Thymus (tissue), 11 donors: Measurements from ENCODE around the gene DROSHA. TPM values are rescaled to one million over a fixed set of nuclear protein-coding genes. Genes with fewer than 3 reads are reported as not detected.

Source experiments
- DNase-seq, 9 donors: peaks; one replicate each; pipeline ENCODE4 v3.0.0-alpha.2; 2013; ENCODE audit warnings: low spot score in 9 of 9, low read depth in 6 of 9, missing footprints in 1 of 9
- H3K27ac ChIP-seq, 2 donors: one replicate each; pipeline ENCODE4 v1.5.1; 2013; ENCODE audit warnings: control low read depth in 1 of 2, low read depth in 1 of 2, low read length in 1 of 2, mild to moderate bottlenecking in 1 of 2, moderate library complexity in 1 of 2
- H3K27me3 ChIP-seq, 2 donors: one replicate each; pipeline ENCODE4 v1.5.1; 2013; ENCODE audit warnings: low read length in 1 of 2; ENCODE audit not compliant: control insufficient read depth in 2 of 2, insufficient read depth in 1 of 2
- H3K36me3 ChIP-seq, 2 donors: one replicate each; pipeline ENCODE4 v1.5.1; 2013; ENCODE audit warnings: low read length in 1 of 2, mild to moderate bottlenecking in 1 of 2, moderate library complexity in 1 of 2; ENCODE audit not compliant: control insufficient read depth in 2 of 2, insufficient read depth in 2 of 2
- H3K4me1 ChIP-seq, 2 donors: one replicate each; pipeline ENCODE4 v1.5.1; 2013; ENCODE audit warnings: low read length in 2 of 2; ENCODE audit not compliant: control insufficient read depth in 2 of 2, insufficient read depth in 2 of 2
- H3K4me3 ChIP-seq, 2 donors: one replicate each; pipeline ENCODE4 v1.5.1; 2013; ENCODE audit warnings: low read length in 2 of 2, control low read depth in 1 of 2, mild to moderate bottlenecking in 1 of 2
- H3K9me3 ChIP-seq, 2 donors: one replicate each; pipeline ENCODE4 v1.5.1; 2013; ENCODE audit warnings: low read length in 1 of 2, mild to moderate bottlenecking in 1 of 2; ENCODE audit not compliant: control insufficient read depth in 2 of 2, insufficient read depth in 1 of 2
- WGBS: extraction: QIAGEN DNeasy Blood & Tissue Kit; methylation state at CpG from one replicate; pipeline ENCODE4 v1.1.7; 2013; 5-methylcytosine and 5-hydroxymethylcytosine counted together
- polyA plus RNA-seq: library from polyadenylated mRNA; stranded (reverse); fragments of 200-250 nt; gene quantifications from one replicate; pipeline ENCODE4 v1.2.3, GENCODE V29; 2013
- total RNA-seq: library from RNA; stranded (reverse); fragments of 120-200 nt; gene quantifications from one replicate; pipeline ENCODE4 v1.2.4, GENCODE V29; 2013
- donor health status: healthy.

Gene DROSHA
- total and polyA plus RNA-seq, 2 donors: 34.4 to 138 TPM

DNA sequence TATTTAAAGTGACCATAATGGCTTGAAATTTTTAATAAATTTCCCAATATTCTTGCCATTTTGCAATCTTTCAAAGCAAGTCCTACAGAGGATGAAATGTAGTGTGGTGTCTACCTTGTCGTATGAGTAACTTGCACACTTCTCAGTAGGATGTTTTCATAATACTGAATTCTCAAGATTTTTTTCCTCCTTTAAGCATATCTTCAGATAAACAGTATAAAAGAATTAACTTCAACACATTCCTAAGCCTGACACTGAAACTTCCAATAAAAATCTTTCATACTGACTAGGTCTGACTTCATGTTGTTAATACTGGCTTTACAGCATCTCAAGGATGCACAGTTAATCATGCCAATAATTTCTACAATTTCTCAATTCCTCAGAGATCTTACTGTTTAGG, 62.0 kb downstream of the DROSHA start:
- Histone ChIP-seq H3K27ac (no peak overlapping the region), H3K36me3 (peaks cover 11 to 31% of the 10 kb centered on the region in 2 donors), H3K4me1 (no peaks in the 10 kb centered on the region), H3K4me3 (no peak overlapping the region), H3K27me3 (no peaks in the 10 kb centered on the region), H3K9me3 (no peaks in the 10 kb centered on the region)
- 98% methylated on average over 1 of the region's 1 CpG for WGBS
- no peak for DNase-seq

DNA sequence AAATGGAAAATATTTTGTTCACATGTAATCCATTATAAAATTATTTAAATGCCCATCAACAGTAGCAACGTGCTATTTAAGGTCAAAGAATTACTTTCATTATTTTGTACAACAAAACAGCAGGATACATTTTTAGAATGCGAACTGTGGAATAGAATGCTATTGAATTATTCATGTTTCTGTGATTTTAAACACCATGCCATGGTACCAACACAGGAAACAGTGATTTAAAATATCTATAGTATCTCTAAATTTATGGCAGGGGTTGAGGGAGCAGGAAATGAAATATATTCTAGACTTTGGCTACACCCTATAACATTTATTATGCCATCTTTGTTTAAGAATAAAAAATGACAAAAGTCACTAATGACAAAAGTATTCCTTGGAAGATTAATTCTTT, 62.4 kb downstream of the DROSHA start:
- peaks cover 13 to 35% of the 10 kb centered on the region in 2 donors for H3K36me3 ChIP-seq
- WGBS: 98% methylated on average over 2 of the region's 2 CpGs
- no peaks in the 10 kb centered on the region for H3K27me3 ChIP-seq
- DNase-seq: no peak
- H3K27ac ChIP-seq: no peak overlapping the region
- no peaks in the 10 kb centered on the region for H3K4me1 ChIP-seq
- no peaks in the 10 kb centered on the region for H3K9me3 ChIP-seq
- no peak overlapping the region for H3K4me3 ChIP-seq

DNA sequence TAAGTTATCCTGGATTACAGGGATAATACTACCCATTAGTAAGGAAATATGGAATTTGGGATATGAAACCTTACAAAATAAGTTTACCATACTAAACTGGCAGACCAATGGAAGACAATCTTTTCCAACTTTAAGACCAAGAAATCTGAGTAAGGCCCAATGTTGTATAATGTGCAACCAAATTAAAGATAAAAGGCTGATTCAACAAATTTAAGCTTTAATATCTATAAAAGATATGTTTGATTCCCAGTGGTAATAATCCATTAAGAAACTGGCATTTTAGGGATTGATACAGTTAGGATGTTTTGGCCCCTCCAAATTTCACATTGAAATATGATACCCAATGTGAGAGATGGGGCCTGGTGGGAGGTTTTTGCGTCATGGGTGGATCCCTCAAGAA, 66.6 kb downstream of the DROSHA start:
- H3K4me1 ChIP-seq: no peaks in the 10 kb centered on the region
- DNase-seq: no peak
- no peak overlapping the region for H3K27ac ChIP-seq
- H3K9me3 ChIP-seq: peaks cover 0 to 3% of the 10 kb centered on the region in 2 donors
- H3K4me3 ChIP-seq: no peak overlapping the region
- peaks cover 28 to 57% of the 10 kb centered on the region in 2 donors for H3K36me3 ChIP-seq
- H3K27me3 ChIP-seq: no peaks in the 10 kb centered on the region
- 67% methylated on average over 1 of the region's 1 CpG for WGBS

DNA sequence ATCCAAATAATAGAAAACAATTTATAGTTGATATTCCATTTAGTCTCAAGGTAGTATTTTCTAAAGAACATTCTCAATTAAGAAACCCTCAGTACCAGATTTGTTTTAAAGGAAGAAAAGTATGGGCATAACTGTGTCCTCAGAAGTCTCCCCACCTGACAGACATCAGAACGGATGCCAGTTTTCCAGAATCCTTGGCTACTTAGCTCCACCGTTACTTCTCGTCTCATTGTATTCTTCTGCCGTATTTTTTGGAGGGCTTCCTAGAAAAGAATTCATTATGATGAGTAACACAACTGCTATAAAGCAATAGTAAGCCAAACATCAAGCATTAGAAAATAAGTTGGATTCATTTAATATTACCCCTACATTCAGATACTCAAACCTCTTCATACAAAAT, 67.8 kb downstream of the DROSHA start:
- Histone ChIP-seq H3K36me3 (peaks cover 34 to 68% of the 10 kb centered on the region in 2 donors), H3K27ac (no peak overlapping the region), H3K4me3 (no peak overlapping the region), H3K9me3 (peaks cover 0 to 3% of the 10 kb centered on the region in 2 donors), H3K4me1 (no peaks in the 10 kb centered on the region), H3K27me3 (no peaks in the 10 kb centered on the region)
- DNase-seq: no peak
- WGBS: 96% methylated on average over 4 of the region's 4 CpGs

DNA sequence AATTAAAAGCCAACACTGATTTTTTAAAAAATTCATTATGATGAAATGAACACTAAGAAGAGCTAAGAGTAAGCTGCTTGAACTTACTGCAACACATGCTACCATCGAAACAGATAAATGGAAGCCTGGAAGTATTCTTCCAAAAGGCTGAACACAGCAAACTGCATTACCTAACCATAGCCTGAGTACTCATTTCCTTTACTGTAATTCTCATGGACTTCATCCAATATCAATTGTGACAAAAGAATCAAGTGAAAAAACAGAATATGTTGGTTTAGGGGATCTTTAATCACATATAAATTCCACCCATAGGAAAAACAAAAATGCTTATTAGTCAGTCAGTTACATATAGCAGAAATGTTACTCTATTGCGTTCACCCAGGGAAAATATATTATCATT, 68.5 kb downstream of the DROSHA start:
- no peaks in the 10 kb centered on the region for H3K4me1 ChIP-seq
- DNase-seq: no peak
- 98% methylated on average over 2 of the region's 2 CpGs for WGBS

DNA sequence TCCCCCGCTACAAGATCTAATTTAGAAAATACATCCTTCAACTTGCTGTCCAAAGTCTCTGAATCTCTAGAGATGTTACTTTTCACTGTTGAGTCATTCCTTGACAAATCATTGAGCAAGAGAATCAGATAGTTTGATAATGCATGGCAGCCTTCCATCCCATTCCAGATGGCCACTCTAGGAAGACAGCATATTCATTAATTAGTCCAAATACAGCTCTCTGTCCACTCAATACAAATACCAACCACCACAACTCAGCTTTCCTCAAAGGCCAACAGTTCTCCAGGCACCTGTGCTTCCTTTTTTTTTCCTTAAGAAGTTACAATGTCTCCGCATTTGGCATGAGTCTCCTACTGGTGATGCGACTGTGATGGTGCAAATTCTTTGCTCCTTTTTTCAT, 72.3 kb downstream of the DROSHA start:
- no peak for DNase-seq
- H3K36me3 ChIP-seq: peaks cover 28 to 59% of the 10 kb centered on the region in 2 donors
- H3K27ac ChIP-seq: no peak overlapping the region
- H3K4me1 ChIP-seq: no peaks in the 10 kb centered on the region
- H3K27me3 ChIP-seq: no peaks in the 10 kb centered on the region
- WGBS: 100% methylated on average over 3 of the region's 3 CpGs
- H3K4me3 ChIP-seq: no peak overlapping the region
- H3K9me3 ChIP-seq: peaks cover 0 to 3% of the 10 kb centered on the region in 2 donors

More for the DNA sequence above, 68.5 kb downstream of the DROSHA start:
- Histone ChIP-seq H3K9me3 (peaks cover 0 to 3% of the 10 kb centered on the region in 2 donors), H3K27ac (no peak overlapping the region), H3K4me3 (no peak overlapping the region), H3K27me3 (no peaks in the 10 kb centered on the region), H3K36me3 (peaks cover 30 to 69% of the 10 kb centered on the region in 2 donors)

DNA sequence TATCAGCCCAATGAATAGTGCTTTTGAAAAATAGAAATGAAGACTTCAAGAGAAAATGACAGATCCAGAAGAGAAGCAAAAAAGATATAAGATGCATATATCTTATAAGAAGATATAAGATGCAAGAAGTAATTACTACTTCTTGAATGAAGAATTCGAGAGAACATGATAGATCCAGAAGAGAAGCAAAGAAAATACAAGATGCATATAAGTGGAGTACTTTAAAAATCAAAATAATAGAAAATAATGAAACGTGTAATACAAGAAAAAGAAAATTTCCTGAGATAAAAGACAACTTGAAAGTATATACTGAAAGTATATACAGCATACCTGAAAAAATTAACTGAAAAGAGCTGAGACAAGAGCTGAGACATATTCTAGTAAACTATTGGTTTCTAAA, 76.7 kb downstream of the DROSHA start:
- Histone ChIP-seq H3K27ac (no peak overlapping the region), H3K36me3 (peaks cover 20 to 31% of the 10 kb centered on the region in 2 donors), H3K4me1 (no peaks in the 10 kb centered on the region), H3K4me3 (no peak overlapping the region), H3K27me3 (no peaks in the 10 kb centered on the region), H3K9me3 (no peaks in the 10 kb centered on the region)
- DNase-seq: no peak
- WGBS: over 99% methylated on average over 2 of the region's 2 CpGs

DNA sequence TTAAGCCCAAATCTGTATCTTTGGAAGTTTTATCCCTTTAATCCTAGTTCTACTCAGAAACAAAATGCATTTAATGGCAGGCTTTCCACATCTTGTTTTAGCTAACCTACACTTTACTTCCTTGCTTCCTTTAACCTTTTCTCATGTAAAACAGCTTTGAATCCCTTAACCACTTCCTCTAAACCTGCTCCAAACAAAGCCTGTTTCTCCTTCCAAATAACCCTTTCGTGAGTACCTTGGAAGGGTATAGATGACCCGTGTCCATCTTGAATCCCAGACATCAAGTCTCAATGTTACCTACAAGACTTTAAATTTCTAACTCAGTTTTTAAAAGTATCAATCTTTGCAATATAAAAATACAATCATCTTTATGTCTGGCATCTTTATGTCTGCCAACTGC, 78.4 kb downstream of the DROSHA start:
- H3K36me3 ChIP-seq: peaks cover 19 to 27% of the 10 kb centered on the region in 2 donors
- whole genome bisulfite sequencing: 92% methylated on average over 2 of the region's 2 CpGs
- no peaks in the 10 kb centered on the region for H3K9me3 ChIP-seq
- H3K4me3 ChIP-seq: no peak overlapping the region
- H3K27me3 ChIP-seq: no peaks in the 10 kb centered on the region
- no peak for DNase-seq
- H3K4me1 ChIP-seq: no peaks in the 10 kb centered on the region
- no peak overlapping the region for H3K27ac ChIP-seq

DNA sequence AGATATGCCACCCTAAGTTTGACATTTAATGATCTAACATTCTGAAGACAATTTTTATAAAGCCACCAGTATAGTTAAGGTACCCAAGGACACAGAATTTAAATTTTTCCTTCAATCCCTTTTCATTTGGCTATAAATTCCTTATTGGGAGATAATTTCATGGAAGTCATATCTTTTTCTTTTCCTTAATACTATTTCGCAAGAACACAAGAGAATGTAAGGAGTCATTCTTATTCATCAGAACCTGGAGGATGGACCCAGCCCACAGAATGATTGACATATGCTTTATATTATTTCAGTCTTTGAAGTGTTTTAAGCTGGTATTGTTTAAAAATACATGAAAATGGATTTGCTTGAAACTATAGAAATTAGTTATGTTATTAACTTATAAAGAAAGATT, 79.6 kb downstream of the DROSHA start:
- WGBS: 0% methylated on average over 1 of the region's 1 CpG

DNA sequence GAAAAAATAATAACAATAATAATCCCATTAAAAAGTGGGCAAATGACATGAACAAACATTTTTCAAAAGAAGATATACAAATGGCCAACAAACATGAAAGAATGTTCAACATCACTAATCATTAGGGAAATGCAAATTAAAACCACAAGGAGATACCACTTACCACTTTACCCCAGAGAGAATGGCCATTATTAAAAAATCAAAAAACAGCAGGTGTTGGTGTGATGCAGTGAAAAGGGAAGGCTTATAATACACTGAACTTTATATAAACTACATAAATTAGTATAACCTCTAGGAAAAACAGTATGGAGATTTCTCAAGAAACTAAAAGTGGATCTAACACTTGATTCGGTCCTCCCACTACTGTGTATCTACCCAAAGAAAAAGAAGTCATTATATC, 81.9 kb downstream of the DROSHA start:
- Histone ChIP-seq H3K27me3 (no peaks in the 10 kb centered on the region), H3K4me1 (no peaks in the 10 kb centered on the region), H3K9me3 (no peaks in the 10 kb centered on the region), H3K27ac (no peak overlapping the region), H3K36me3 (peaks cover 12 to 20% of the 10 kb centered on the region in 2 donors), H3K4me3 (no peak overlapping the region)
- 95% methylated on average over 1 of the region's 1 CpG for WGBS
- DNase-seq: no peak

More for the DNA sequence above, 79.6 kb downstream of the DROSHA start:
- H3K4me1 ChIP-seq: no peaks in the 10 kb centered on the region
- no peak for DNase-seq
- no peak overlapping the region for H3K4me3 ChIP-seq
- no peak overlapping the region for H3K27ac ChIP-seq
- peaks cover 15 to 22% of the 10 kb centered on the region in 2 donors for H3K36me3 ChIP-seq
- H3K9me3 ChIP-seq: no peaks in the 10 kb centered on the region
- no peaks in the 10 kb centered on the region for H3K27me3 ChIP-seq
